Measurements from ENCODE around the gene MMP20. TPM values are rescaled to one million over a fixed set of nuclear protein-coding genes. Genes with fewer than 3 reads are reported as not detected.

MMP20 gene
- total and polyA plus RNA-seq, 2 donors (not counting 1 experiment from before 2014, with no cell fraction given): not detected

GRCh38 chr11:102539567-102539966 is 85.6 kb downstream of the MMP20 start:
- no peaks in the 10 kb centered on the region for H3K9me3 ChIP-seq (ENCODE audit: control extremely low read depth in 1 of 3, control insufficient read depth in 2 of 3, insufficient read depth in 1 of 3, low read length in 2 of 3)
- H3K9ac ChIP-seq (ENCODE audit: low read length): no peak overlapping the region
- H3K4me3 ChIP-seq (ENCODE audit: control extremely low read depth in 1 of 5, extremely low read depth in 1 of 5, insufficient read depth in 1 of 5, low read depth in 2 of 5, low read length in 4 of 5): no peak overlapping the region
- H3K27me3 ChIP-seq (replicated peaks in 1 of 4; ENCODE audit: control extremely low read depth in 1 of 4, control insufficient read depth in 3 of 4, insufficient read depth in 4 of 4, low read length in 3 of 4): no peaks in the 10 kb centered on the region
- Mint-ChIP-seq H3K4me3 (no peak overlapping the region), H3K4me1 (peaks cover 44% of the 10 kb centered on the region), H3K27ac (no peak overlapping the region), H3K9me3 (ENCODE audit: insufficient read depth) (no peaks in the 10 kb centered on the region), H3K27me3 (no peaks in the 10 kb centered on the region)
- intact Hi-C loops (cut with micrococcal nuclease): no loop called here
- no peaks in the 10 kb centered on the region for H4K20me1 ChIP-seq (ENCODE audit: control insufficient read depth, insufficient read depth, low read length, poor library complexity, severe bottlenecking)
- ChIA-PET CTCF (interaction anchor here (1.2 kb wide), 1 partner anchor 149 kb away, joined by 3 read pairs; no protein-coding TSS in a partner anchor), POLR2A (no interaction called here)
- H3K4me1 ChIP-seq (ENCODE audit: control insufficient read depth in 2 of 2, insufficient read depth in 2 of 2, low read length in 2 of 2): peaks cover 18 to 26% of the 10 kb centered on the region in 2 donors
- H2AFZ ChIP-seq (ENCODE audit: insufficient read depth, low read depth, low read length, poor library complexity, severe bottlenecking): no peak overlapping the region
- DNase-seq: no peak
- no peak overlapping the region for H3K4me2 ChIP-seq (replicated peaks; ENCODE audit: low read depth, low read length, poor library complexity, severe bottlenecking)
- no peaks in the 10 kb centered on the region for H3K79me2 ChIP-seq (ENCODE audit: control insufficient read depth, insufficient read depth, low read length)
- no peak for TF ChIP-seq CTCF (IDR thresholded peaks at IDR 0.05)
- no peak for TF ChIP-seq EZH2 (IDR thresholded peaks at IDR 0.05; ENCODE audit: borderline replicate concordance, insufficient read depth, low read depth, low read length, poor library complexity, severe bottlenecking)
- H3K36me3 ChIP-seq (replicated peaks in 1 of 2; ENCODE audit: control extremely low read depth in 1 of 2, control insufficient read depth in 1 of 2, extremely low read depth in 1 of 2, insufficient read depth in 2 of 2, low read length in 1 of 2): no peaks in the 10 kb centered on the region
- no CpG with 5 or more reads among the region's 2 CpGs for WGBS (ENCODE audit: insufficient coverage)
- no peak overlapping the region for H3K27ac ChIP-seq (ENCODE audit: low read length in 2 of 2)
- no peak for ATAC-seq (ENCODE audit: low read depth)

GRCh38 chr11:102538932-102539331 is 86.2 kb downstream of the MMP20 start:
- no peak for DNase-seq
- CTCF ChIA-PET: interaction anchor here (1.2 kb wide), 1 partner anchor 74 kb away, joined by 4 read pairs; no protein-coding TSS in a partner anchor
- Histone ChIP-seq H2AFZ (ENCODE audit: insufficient read depth, low read depth, low read length, poor library complexity, severe bottlenecking) (no peak overlapping the region), H3K9ac (ENCODE audit: low read length) (no peak overlapping the region), H3K79me2 (ENCODE audit: control insufficient read depth, insufficient read depth, low read length) (no peaks in the 10 kb centered on the region), H3K4me2 (replicated peaks; ENCODE audit: low read depth, low read length, poor library complexity, severe bottlenecking) (no peak overlapping the region), H3K9me3 (ENCODE audit: control extremely low read depth in 1 of 3, control insufficient read depth in 2 of 3, insufficient read depth in 1 of 3, low read length in 2 of 3) (no peaks in the 10 kb centered on the region), H3K4me1 (ENCODE audit: control insufficient read depth in 2 of 2, insufficient read depth in 2 of 2, low read length in 2 of 2) (peaks cover 12 to 21% of the 10 kb centered on the region in 2 donors), H4K20me1 (ENCODE audit: control insufficient read depth, insufficient read depth, low read length, poor library complexity, severe bottlenecking) (no peaks in the 10 kb centered on the region), H3K4me3 (ENCODE audit: control extremely low read depth in 1 of 5, extremely low read depth in 1 of 5, insufficient read depth in 1 of 5, low read depth in 2 of 5, low read length in 4 of 5) (no peak overlapping the region), H3K36me3 (replicated peaks in 1 of 2; ENCODE audit: control extremely low read depth in 1 of 2, control insufficient read depth in 1 of 2, extremely low read depth in 1 of 2, insufficient read depth in 2 of 2, low read length in 1 of 2) (no peaks in the 10 kb centered on the region), H3K27ac (ENCODE audit: low read length in 2 of 2) (no peak overlapping the region), H3K27me3 (replicated peaks in 1 of 4; ENCODE audit: control extremely low read depth in 1 of 4, control insufficient read depth in 3 of 4, insufficient read depth in 4 of 4, low read length in 3 of 4) (no peaks in the 10 kb centered on the region)
- WGBS (ENCODE audit: insufficient coverage): 90% methylated on average over 4 of the region's 4 CpGs
- H3K27me3 Mint-ChIP-seq: no peaks in the 10 kb centered on the region
- ATAC-seq (ENCODE audit: low read depth): no peak
- intact Hi-C loops (cut with micrococcal nuclease): no loop called here
- H3K9me3 Mint-ChIP-seq (ENCODE audit: insufficient read depth): no peaks in the 10 kb centered on the region
- POLR2A ChIA-PET: no interaction called here
- TF ChIP-seq CTCF (IDR thresholded peaks at IDR 0.05): no peak
- no peak for TF ChIP-seq EZH2 (IDR thresholded peaks at IDR 0.05; ENCODE audit: borderline replicate concordance, insufficient read depth, low read depth, low read length, poor library complexity, severe bottlenecking)
- no peak overlapping the region for H3K27ac Mint-ChIP-seq
- H3K4me3 Mint-ChIP-seq: no peak overlapping the region
- H3K4me1 Mint-ChIP-seq: peaks cover 46% of the 10 kb centered on the region
